Right lobe of liver (tissue), 4 donors: ENCODE data around the gene PTPN7.

Experiments
- POLR2A ChIP-seq: fragments of 450-650 bp; IDR thresholded peaks from one replicate; pipeline ENCODE4 v1.6.1; 2017; ENCODE audit warnings: antibody characterized with exemption, mild to moderate bottlenecking
- TF ChIP-seq, protein P1 (sequence below), 4 donors: fragments of 200-600 bp in 3 of 4; fragments of 450-650 bp in 1 of 4; IDR thresholded peaks; one replicate each; pipeline versions ENCODE4 v1.5.1 to v1.8.0; 2016 to 2022; ENCODE audit warnings: antibody characterized with exemption in 4 of 4, mild to moderate bottlenecking in 2 of 4
- donor health status: DM: no; HTN: no; CAD: no.
- donor health status: DM: no; HTN: no; CAD: no.
- donor health status: DM: no; HTN: yes; CAD: no.

DNA sequence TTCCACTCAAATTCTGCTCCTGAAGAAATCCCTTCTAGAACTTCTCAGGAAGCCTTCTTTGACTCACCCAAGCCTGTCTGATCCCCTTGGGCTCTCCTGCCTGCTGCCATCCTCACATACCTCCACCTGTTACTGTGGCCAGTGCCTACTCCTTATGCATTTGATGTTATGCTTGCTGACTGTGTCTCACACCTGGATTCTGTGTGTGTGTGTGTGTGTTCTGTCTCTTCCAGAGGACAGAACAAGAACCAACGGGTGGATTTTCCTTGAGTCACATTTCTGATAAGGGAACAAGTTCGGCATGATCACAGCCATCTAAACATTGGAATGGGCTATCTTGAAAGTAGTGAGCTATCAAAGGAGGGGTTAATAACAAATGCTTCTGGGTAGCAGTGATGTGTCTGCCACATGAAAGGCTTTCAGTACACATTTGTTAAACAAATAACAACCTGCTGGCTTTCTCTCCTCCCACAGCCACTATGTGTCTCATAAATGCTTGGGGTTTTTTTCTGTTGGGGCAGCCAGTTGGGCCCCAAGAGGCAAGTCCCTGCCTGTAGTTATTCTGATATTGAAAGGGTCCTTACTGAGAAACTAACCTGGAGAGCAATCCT lies 46.6 kb downstream of the PTPN7 start:
- TF ChIP-seq, protein P1, sequence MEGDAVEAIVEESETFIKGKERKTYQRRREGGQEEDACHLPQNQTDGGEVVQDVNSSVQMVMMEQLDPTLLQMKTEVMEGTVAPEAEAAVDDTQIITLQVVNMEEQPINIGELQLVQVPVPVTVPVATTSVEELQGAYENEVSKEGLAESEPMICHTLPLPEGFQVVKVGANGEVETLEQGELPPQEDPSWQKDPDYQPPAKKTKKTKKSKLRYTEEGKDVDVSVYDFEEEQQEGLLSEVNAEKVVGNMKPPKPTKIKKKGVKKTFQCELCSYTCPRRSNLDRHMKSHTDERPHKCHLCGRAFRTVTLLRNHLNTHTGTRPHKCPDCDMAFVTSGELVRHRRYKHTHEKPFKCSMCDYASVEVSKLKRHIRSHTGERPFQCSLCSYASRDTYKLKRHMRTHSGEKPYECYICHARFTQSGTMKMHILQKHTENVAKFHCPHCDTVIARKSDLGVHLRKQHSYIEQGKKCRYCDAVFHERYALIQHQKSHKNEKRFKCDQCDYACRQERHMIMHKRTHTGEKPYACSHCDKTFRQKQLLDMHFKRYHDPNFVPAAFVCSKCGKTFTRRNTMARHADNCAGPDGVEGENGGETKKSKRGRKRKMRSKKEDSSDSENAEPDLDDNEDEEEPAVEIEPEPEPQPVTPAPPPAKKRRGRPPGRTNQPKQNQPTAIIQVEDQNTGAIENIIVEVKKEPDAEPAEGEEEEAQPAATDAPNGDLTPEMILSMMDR (IDR thresholded peaks at IDR 0.05), result no peak
- no peak for TF ChIP-seq POLR2A
